Measurements from ENCODE around the gene HDGFL3. TPM values are rescaled to one million over a fixed set of nuclear protein-coding genes. Genes with fewer than 3 reads are reported as not detected.

The HDGFL3 gene
- total RNA-seq, 1 donor from 2014 or later, result 61.1 TPM

- TF ChIP-seq CTCF (conservative IDR thresholded peaks at IDR 0.05; ENCODE audit: low read depth, low read length), result no peak
- no peak overlapping the region for H3K4me3 ChIP-seq (ENCODE audit: low read depth, low read length)
- DNase-seq (ENCODE audit: low read depth), result peak; percentile 37
Measured at GRCh38 chr15:83200162-83200561, 7.5 kb downstream of the HDGFL3 start.

GRCh38 chr15:83199288-83199687 is 8.3 kb downstream of the HDGFL3 start:
- no peak for DNase-seq (ENCODE audit: low read depth)
- H3K4me3 ChIP-seq (ENCODE audit: low read depth, low read length), result no peak overlapping the region
- no peak for TF ChIP-seq CTCF (conservative IDR thresholded peaks at IDR 0.05; ENCODE audit: low read depth, low read length)

- DNase-seq (ENCODE audit: low read depth), result no peak
- no peak for TF ChIP-seq CTCF (conservative IDR thresholded peaks at IDR 0.05; ENCODE audit: low read depth, low read length)
- H3K4me3 ChIP-seq (ENCODE audit: low read depth, low read length), result no peak overlapping the region
Measured at GRCh38 chr15:83198476-83198875, 9.1 kb downstream of the HDGFL3 start.

- TF ChIP-seq CTCF (conservative IDR thresholded peaks at IDR 0.05; ENCODE audit: low read depth, low read length), result no peak
- DNase-seq (ENCODE audit: low read depth), result no peak
- no peak overlapping the region for H3K4me3 ChIP-seq (ENCODE audit: low read depth, low read length)
Measured at GRCh38 chr15:83194528-83194927, 13.1 kb downstream of the HDGFL3 start.

GRCh38 chr15:83193721-83194120 is 13.9 kb downstream of the HDGFL3 start:
- no peak for TF ChIP-seq CTCF (conservative IDR thresholded peaks at IDR 0.05; ENCODE audit: low read depth, low read length)
- no peak for DNase-seq (ENCODE audit: low read depth)
- H3K4me3 ChIP-seq (ENCODE audit: low read depth, low read length), result no peak overlapping the region

- no peak for TF ChIP-seq CTCF (conservative IDR thresholded peaks at IDR 0.05; ENCODE audit: low read depth, low read length)
- no peak overlapping the region for H3K4me3 ChIP-seq (ENCODE audit: low read depth, low read length)
Measured at GRCh38 chr15:83192742-83193141, 14.9 kb downstream of the HDGFL3 start.

GRCh38 chr15:83190450-83190849 is 17.2 kb downstream of the HDGFL3 start:
- no peak for TF ChIP-seq CTCF (conservative IDR thresholded peaks at IDR 0.05; ENCODE audit: low read depth, low read length)
- no peak overlapping the region for H3K4me3 ChIP-seq (ENCODE audit: low read depth, low read length)
- no peak for DNase-seq (ENCODE audit: low read depth)

More at GRCh38 chr15:83192742-83193141, 14.9 kb downstream of the HDGFL3 start:
- no peak for DNase-seq (ENCODE audit: low read depth)
